Esophagus muscularis mucosa (tissue), 4 donors: ENCODE results near the gene MYBPC1.

ENCODE experiments used
- EP300 ChIP-seq: sonication (generic); formaldehyde crosslinking; IDR thresholded peaks from one replicate; pipeline ENCODE4 v1.6.1; 2017; ENCODE audit warnings: antibody characterized with exemption
- POLR2AphosphoS5 ChIP-seq, 2 donors: sonication (generic); formaldehyde crosslinking; IDR thresholded peaks; one replicate each; pipeline ENCODE4 v1.6.1; 2017; ENCODE audit warnings: antibody characterized with exemption in 2 of 2
- TF ChIP-seq, protein P1 (sequence below), 3 experiments: fragments of 200-600 bp in 2 of 3; fragments of 450-650 bp in 1 of 3; sonication (generic) in 2 of 3; IDR thresholded peaks; one replicate each; pipeline ENCODE4 v1.5.1; 2017 to 2019; ENCODE audit warnings: antibody characterized with exemption in 3 of 3, mild to moderate bottlenecking in 2 of 3, moderate library complexity in 1 of 3

DNA sequence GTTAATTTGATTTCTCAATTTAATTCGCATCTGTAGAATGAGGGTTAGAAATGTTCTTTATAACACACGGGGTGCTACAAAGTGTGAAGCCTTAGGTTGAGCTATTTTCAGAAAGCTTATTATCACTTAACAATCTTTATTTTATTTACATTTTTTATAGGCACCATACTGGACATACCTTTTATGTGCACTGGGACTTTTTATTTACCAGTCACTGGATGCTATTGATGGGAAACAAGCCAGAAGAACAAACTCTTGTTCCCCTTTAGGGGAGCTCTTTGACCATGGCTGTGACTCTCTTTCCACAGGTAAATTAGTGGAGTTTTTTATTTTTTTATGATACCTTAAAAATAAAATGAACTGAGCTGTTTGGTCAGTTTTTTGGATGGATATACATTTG lies 119.2 kb downstream of the MYBPC1 start:
- TF ChIP-seq, protein P1, sequence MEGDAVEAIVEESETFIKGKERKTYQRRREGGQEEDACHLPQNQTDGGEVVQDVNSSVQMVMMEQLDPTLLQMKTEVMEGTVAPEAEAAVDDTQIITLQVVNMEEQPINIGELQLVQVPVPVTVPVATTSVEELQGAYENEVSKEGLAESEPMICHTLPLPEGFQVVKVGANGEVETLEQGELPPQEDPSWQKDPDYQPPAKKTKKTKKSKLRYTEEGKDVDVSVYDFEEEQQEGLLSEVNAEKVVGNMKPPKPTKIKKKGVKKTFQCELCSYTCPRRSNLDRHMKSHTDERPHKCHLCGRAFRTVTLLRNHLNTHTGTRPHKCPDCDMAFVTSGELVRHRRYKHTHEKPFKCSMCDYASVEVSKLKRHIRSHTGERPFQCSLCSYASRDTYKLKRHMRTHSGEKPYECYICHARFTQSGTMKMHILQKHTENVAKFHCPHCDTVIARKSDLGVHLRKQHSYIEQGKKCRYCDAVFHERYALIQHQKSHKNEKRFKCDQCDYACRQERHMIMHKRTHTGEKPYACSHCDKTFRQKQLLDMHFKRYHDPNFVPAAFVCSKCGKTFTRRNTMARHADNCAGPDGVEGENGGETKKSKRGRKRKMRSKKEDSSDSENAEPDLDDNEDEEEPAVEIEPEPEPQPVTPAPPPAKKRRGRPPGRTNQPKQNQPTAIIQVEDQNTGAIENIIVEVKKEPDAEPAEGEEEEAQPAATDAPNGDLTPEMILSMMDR (IDR thresholded peaks at IDR 0.05), result no peak
- TF ChIP-seq EP300 (no peak), POLR2AphosphoS5 (IDR thresholded peaks at IDR 0.05) (no peak)
